ENCODE results near the gene ADSL. TPM values are rescaled to one million over a fixed set of nuclear protein-coding genes. Genes with fewer than 3 reads are reported as not detected.

Gene ADSL
- total RNA-seq, 1 donor from 2014 or later, result 31.3 TPM

GRCh38 chr22:40313007-40313406, 33.3 kb upstream of the ADSL start:
- H3K27ac ChIP-seq, result no peak overlapping the region
- peaks cover 76 to 80% of the 10 kb centered on the region in 2 donors for H3K36me3 ChIP-seq

GRCh38 chr22:40314041-40314440, 32.3 kb upstream of the ADSL start:
- Histone ChIP-seq H3K4me3 (no peak overlapping the region), H3K36me3 (peaks cover 73% of the 10 kb centered on the region in 2 donors), H3K9me3 (no peaks in the 10 kb centered on the region), H3K27me3 (no peaks in the 10 kb centered on the region), H3K27ac (no peak overlapping the region), H3K4me1 (peaks cover 0 to 10% of the 10 kb centered on the region in 2 donors)
- no peak for TF ChIP-seq CTCF (IDR thresholded peaks at IDR 0.05)
- intact Hi-C loops (cut with DNase I), result no loop called here
- no peak for DNase-seq (ENCODE audit: low spot score in 2 of 2)

More at GRCh38 chr22:40313007-40313406, 33.3 kb upstream of the ADSL start:
- intact Hi-C loops (cut with DNase I), result no loop called here
- H3K4me1 ChIP-seq, result peaks cover 0 to 10% of the 10 kb centered on the region in 2 donors
- no peaks in the 10 kb centered on the region for H3K27me3 ChIP-seq
- DNase-seq (ENCODE audit: low spot score in 2 of 2), result no peak
- no peak overlapping the region for H3K4me3 ChIP-seq
- no peak for TF ChIP-seq CTCF (IDR thresholded peaks at IDR 0.05)
- H3K9me3 ChIP-seq, result no peaks in the 10 kb centered on the region

GRCh38 chr22:40320687-40321086, 25.6 kb upstream of the ADSL start:
- H3K4me3 ChIP-seq, result no peak overlapping the region
- H3K4me1 ChIP-seq, result no peaks in the 10 kb centered on the region
- peaks cover 75 to 82% of the 10 kb centered on the region in 2 donors for H3K36me3 ChIP-seq
- H3K27ac ChIP-seq, result no peak overlapping the region
- H3K9me3 ChIP-seq, result no peaks in the 10 kb centered on the region
- no peak for TF ChIP-seq CTCF (IDR thresholded peaks at IDR 0.05)
- intact Hi-C loops (cut with DNase I), result no loop called here
- DNase-seq (ENCODE audit: low spot score in 2 of 2), result no peak
- no peaks in the 10 kb centered on the region for H3K27me3 ChIP-seq

- H3K27ac ChIP-seq, result no peak overlapping the region
- no peak for TF ChIP-seq CTCF (IDR thresholded peaks at IDR 0.05)
- H3K9me3 ChIP-seq, result no peaks in the 10 kb centered on the region
- no peaks in the 10 kb centered on the region for H3K27me3 ChIP-seq
- intact Hi-C loops (cut with DNase I), result no loop called here
- H3K4me3 ChIP-seq, result no peak overlapping the region
- H3K36me3 ChIP-seq, result peaks cover 63 to 69% of the 10 kb centered on the region in 2 donors
- no peaks in the 10 kb centered on the region for H3K4me1 ChIP-seq
- DNase-seq (ENCODE audit: low spot score in 2 of 2), result no peak
Measured at GRCh38 chr22:40322021-40322420, 24.3 kb upstream of the ADSL start.

GRCh38 chr22:40322818-40323447, 23.4 kb upstream of the ADSL start:
- no peak for TF ChIP-seq CTCF (IDR thresholded peaks at IDR 0.05)
- Histone ChIP-seq H3K27me3 (no peaks in the 10 kb centered on the region), H3K9me3 (no peaks in the 10 kb centered on the region), H3K4me3 (no peak overlapping the region), H3K4me1 (no peaks in the 10 kb centered on the region), H3K36me3 (peaks cover 54 to 60% of the 10 kb centered on the region in 2 donors), H3K27ac (no peak overlapping the region)
- no peak for DNase-seq (ENCODE audit: low spot score in 2 of 2)
- intact Hi-C loops (cut with DNase I), result no loop called here

Data from ascending aorta (tissue), 2 donors.